PFSK-1 (cell line): ENCODE data around the gene SUPT3H.

Source experiments
- FOXP2 ChIP-seq: optimal IDR thresholded peaks from 2 replicates; pipeline ENCODE3; 2011; ENCODE audit warnings: borderline replicate concordance, control low read depth, inconsistent platforms; ENCODE audit not compliant: insufficient read depth; ENCODE audit errors: extremely low read length, extremely low read depth
- POLR2AphosphoS5 ChIP-seq: IDR thresholded peaks from 2 replicates; pipeline ENCODE4 v1.6.1; 2012; ENCODE audit warnings: low read depth, mild to moderate bottlenecking, control low read depth, low read length, moderate library complexity
- SIN3A ChIP-seq: IDR thresholded peaks from 2 replicates; pipeline ENCODE4 v1.6.1; 2012; ENCODE audit warnings: mild to moderate bottlenecking, low read length, moderate library complexity, borderline replicate concordance; ENCODE audit not compliant: insufficient read depth
- TAF1 ChIP-seq: IDR thresholded peaks from 2 replicates; pipeline ENCODE4 v1.6.1; 2012; ENCODE audit warnings: low read length, control low read depth, borderline replicate concordance; ENCODE audit not compliant: insufficient read depth
- TF ChIP-seq, protein P1 (sequence below), 2 experiments: IDR thresholded peaks; 2 replicates each; pipeline versions ENCODE4 v1.6.1 to v1.8.0; 2011 to 2012; ENCODE audit warnings: low read depth in 2 of 2, low read length in 2 of 2, control low read depth in 1 of 2, inconsistent platforms in 1 of 2, mild to moderate bottlenecking in 1 of 2, moderate library complexity in 1 of 2; ENCODE audit not compliant: insufficient read depth in 1 of 2

DNA sequence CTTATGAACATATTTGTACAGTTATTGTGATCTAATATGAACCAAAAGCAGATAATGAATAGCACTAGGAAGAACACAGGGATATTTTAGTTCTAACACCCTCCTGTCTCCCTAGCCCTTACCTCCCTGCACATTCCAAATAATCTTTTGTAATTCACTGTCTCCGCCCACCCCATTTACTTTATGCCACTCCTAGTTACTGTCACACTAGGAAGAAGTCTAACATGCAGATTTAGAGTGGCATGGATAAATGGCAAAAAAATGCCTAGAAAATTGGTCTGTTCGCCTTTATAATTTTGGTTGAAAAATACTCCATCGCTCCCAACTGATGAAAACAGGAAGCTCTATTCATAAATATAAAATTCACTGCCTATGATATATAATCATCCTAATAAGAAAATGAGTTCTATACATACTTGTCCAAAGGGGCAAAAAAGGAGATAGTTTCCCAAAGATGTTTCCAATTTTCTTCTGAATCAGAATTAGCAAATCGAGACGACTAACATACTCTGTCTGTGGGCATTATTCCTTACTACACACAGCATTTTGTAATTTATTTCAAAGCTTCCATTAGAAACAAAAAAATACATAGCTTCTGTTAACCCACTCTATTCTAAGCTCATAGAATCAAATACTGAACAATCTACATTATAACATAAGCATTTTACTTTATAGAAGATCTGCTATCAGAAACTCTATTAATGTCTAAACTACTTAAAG lies 50.9 kb downstream of the SUPT3H start:
- TF ChIP-seq, protein P1, sequence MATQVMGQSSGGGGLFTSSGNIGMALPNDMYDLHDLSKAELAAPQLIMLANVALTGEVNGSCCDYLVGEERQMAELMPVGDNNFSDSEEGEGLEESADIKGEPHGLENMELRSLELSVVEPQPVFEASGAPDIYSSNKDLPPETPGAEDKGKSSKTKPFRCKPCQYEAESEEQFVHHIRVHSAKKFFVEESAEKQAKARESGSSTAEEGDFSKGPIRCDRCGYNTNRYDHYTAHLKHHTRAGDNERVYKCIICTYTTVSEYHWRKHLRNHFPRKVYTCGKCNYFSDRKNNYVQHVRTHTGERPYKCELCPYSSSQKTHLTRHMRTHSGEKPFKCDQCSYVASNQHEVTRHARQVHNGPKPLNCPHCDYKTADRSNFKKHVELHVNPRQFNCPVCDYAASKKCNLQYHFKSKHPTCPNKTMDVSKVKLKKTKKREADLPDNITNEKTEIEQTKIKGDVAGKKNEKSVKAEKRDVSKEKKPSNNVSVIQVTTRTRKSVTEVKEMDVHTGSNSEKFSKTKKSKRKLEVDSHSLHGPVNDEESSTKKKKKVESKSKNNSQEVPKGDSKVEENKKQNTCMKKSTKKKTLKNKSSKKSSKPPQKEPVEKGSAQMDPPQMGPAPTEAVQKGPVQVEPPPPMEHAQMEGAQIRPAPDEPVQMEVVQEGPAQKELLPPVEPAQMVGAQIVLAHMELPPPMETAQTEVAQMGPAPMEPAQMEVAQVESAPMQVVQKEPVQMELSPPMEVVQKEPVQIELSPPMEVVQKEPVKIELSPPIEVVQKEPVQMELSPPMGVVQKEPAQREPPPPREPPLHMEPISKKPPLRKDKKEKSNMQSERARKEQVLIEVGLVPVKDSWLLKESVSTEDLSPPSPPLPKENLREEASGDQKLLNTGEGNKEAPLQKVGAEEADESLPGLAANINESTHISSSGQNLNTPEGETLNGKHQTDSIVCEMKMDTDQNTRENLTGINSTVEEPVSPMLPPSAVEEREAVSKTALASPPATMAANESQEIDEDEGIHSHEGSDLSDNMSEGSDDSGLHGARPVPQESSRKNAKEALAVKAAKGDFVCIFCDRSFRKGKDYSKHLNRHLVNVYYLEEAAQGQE (IDR thresholded peaks at IDR 0.05; ENCODE audit: insufficient read depth in 1 of 2, low read depth in 2 of 2, low read length in 2 of 2): no peak
- TF ChIP-seq TAF1 (no peak), POLR2AphosphoS5 (no peak), SIN3A (no peak), FOXP2 (no peak)
